HT1080 (cell line): Measurements from ENCODE around the gene PRKCE. TPM values are rescaled to one million over a fixed set of nuclear protein-coding genes. Genes with fewer than 3 reads are reported as not detected.
A peak's percentile ranks its signal among the peaks of the same experiment; 100 is the strongest.

Experiments
- DNase-seq: peaks from one replicate; pipeline ENCODE4 v3.0.0-alpha.2; 2015; ENCODE audit warnings: low read depth
- total RNA-seq: library from RNA; depleted of rRNA; stranded (reverse); fragments of >200 nt; shearing (Covaris generic); gene quantifications from 2 replicates; pipeline ENCODE4 v1.2.3, GENCODE V29; 2014

PRKCE gene
- total RNA-seq, 1 experiment from 2014 or later: 31.7 TPM

DNA sequence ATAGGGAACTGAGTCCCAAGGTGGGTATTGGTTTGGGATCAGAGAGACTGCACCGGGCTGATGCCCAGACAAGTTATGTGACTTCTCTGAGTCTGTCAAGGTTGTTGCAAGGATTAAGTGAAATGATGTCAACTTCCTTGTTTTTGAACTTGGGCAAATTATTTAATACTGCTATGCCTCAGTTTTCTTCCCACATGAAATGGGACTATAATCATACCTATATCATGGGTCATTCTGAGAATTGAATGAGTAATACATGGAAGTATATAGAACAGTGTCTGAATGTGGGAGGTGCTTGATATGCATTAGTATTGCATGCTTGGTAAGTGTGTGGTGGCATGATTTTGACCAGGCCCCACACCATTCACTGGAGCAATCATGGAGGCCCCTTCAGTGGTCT is 99.0 kb downstream of the PRKCE start:
- DNase-seq: no peak

DNA sequence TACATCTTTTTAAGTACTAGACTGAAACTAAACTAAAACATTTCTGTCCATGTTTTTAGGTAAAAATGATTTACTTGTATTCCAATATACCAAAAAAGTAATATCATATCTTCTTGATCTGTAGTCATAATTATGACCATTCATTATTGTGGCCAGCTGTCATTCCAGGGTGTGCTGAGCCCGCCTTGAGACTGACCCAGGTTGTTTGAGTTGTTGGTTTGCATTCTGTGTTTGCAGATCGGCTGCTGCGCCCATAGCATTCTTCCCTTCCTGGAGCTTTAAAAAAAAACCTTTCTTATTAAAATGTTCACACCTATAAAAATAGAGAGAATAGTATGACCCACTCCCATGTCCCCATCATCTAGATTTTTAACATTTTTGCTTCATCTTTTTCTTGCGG is 101.9 kb downstream of the PRKCE start:
- no peak for DNase-seq

DNA sequence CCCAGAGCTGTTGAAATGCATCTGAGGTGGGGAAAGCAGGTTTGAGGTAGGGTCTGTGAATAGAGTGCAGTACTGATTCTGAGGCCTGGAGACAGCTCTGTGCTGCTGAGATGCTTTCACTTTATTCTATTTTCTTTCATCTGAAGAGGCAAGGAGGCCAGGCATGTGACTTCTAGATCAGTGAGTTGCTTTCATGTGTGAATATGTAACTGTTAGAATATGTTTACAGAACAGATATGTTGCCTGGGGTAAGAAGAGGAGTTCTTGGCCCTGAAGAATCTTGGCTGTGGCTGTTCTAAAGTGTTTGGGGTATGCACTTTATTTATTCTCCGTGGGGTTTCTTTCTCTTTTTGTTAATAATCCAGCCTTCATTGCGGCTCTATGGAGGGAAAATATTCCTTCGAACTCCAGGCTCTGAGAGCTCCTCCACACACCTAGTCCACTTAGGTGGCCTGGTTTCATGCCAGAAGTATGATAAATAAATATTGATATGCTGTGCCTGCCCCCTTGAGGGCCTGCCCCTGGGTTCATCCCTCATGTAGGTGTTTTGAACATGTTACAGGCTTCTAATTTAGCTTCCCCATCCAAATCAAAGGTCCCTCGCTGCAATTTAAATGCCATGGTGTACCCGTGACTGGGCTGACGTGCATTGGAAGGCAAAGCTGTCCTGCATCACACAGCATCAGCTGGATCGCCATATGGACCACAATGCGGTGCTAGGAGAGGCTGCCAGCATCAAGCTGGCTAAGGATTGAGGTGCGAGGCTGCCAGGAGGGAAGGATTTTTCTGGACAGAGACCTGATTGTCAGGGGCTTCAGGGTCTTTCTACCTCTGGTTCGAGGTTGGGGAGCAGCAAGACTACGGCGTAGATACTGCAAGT is 102.9 kb downstream of the PRKCE start:
- DNase-seq: no peak

DNA sequence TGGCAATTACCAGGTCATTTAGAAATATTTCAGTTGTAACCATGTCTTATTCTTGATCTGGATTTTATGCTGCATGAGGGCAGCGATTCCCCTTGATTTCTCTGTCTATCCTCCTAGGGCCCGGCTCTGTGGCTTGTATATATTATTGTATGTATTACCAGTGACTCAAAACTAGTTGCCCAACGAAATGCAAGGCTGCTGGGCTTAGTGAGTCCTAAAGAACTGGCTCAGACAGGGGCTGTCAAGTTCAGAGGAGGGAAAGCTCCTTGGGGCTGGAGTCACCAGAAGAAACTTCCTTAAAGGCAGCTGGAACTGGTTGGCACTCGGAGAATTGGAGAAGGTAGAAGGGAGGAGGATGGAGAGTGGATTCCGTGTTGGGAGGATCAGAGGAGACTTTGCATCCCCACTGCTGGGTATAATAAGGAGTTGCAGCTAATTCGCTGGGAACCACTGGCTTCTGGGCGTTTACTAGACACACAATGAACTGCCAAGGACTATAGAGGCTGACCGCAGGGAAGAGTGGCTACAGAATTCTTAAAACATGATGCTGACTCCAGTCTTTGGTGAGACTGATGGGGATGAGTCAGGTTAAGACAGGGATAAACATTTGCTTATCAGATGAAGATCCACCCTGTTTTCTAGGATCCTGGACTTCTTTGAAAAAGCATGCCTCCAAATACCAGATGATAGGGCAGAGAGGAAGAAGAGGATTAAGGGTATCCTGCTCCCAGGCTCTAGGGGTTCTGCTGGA is 104.3 kb downstream of the PRKCE start:
- DNase-seq: peak; percentile 86

DNA sequence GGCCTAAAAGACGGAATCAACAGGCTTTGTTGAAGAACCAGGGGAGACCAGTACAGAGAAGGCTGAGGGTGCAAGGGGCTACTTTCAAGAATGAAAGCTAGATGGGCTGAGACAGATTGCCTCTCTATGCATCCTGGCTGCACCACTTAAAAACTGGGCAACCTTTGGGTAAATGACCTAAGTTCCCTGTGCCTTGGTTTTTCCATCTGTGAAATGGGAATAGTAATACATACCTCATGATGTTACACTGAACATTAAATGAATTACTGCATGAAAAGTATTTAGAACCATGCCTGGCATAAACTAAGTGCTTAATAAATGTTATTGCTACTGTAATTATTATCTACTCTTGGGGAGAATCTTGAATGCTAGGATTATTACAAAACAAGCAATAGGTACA is 106.5 kb downstream of the PRKCE start:
- no peak for DNase-seq

DNA sequence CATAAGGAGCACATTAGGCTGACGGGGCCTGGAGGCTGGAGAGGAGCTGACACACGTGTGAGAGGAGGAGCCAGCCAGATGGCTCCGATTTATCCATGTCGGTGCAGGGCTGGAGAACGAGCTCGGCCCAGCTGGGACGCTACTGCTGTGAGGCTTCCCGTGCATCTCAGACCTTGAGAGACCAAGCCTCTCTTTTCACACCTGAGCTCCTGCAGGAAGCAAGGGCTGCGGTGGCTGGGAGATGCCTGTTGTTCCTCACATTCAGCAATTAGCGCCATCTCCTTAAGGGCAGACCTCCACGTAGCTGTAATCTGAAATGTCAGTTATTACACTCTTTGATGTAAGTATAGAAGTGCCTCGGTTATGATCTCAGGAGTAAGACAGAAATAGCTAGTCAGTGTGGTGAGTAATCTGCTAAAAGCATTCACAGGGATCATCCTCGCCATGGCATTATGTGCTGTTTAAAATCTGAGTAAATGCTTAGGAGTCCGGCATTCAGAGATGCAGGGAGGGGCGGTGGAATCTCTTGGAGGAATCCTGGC is 107.9 kb downstream of the PRKCE start:
- peak; percentile 44 for DNase-seq

DNA sequence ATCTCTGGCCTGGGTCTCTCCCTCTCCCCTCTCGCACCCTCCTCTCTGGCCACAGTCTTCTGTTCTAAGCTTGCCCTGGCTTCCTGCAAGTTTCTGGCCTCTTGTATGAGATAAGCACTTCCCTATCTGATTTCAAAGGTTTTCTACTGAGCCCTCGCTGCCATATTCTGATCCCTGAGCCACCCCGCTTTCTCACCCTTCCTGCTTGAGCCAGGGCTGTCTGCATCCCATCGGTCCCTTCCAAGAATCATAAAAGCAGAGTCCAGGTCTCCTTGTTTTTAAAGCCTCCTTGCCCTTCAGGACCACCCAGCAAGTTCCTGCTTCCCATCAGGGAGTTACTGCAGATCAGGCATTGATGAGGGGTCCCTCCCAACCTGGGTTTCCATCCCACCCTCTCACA is 110.2 kb downstream of the PRKCE start:
- DNase-seq: no peak

DNA sequence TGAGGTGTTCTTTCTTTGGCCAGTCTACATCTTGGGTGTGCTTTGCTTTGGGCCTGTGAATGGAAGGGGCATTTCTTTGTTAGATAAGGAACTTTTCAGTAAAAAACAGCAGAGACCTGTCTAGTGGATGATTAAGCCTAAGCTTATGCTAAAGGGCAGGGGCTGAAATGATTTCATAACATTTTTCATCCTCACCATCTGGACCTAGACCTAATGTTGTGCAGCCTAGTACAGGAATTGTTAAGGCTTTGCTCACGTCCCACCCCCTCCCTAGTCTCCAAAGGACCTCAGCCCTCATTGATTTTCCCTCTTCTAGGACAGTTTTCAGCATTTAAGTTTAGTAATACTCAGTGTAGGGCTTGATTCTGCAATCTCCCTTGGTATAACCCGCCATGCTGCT is 111.8 kb downstream of the PRKCE start:
- DNase-seq: no peak

DNA sequence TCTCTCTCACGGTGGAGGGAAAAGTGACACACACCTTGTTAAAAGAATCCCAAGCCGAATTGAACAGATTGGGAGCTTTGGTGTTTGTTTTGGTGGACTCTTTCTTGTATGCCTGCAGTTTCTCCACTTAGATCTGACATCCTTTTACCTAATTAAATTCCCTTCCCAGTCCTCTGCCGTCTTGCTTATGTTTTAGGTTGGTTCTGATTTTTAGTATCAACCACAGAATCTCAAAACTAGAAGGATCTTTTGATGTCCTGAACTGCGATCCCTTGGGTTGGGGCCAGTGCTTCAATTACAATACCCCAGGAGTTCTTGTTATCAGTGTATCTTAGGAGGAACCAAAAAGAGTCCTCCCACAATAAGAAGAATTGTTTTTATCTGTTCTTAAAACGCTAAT is 112.3 kb downstream of the PRKCE start:
- no peak for DNase-seq

DNA sequence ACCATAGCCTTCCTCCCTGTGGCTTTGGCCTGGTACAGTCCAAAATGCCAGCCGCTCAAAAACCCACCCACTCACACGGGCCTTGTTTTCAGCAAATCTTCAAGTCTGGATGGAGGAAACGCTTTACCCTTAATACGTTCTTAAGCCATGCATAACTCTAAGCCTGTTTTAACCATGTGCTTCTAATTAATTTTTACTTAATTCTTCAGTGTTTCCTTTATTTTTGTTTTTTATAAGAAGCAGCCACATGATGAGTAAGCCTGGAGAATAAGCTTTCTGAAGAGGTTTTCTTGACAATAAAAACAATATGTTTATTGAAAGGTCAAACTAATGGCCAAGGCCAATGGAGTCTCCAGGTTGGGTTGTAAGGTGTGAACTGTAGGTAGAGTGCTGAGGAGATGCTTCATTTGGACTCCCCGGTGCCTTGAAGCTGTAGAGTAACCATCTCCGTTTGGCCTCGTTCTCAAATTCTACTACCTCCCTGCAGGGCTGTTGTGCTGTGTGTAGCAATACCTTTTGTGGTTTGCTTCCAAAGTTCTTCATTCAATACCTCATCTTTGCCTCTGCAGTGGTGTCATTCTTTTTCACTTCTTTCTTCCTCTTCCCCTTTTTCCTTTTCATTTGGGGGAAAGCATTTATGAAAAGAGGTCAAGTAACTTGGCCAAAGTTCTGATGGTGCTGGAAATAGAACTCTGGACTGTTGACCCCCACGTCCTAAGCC is 113.7 kb downstream of the PRKCE start:
- no peak for DNase-seq

DNA sequence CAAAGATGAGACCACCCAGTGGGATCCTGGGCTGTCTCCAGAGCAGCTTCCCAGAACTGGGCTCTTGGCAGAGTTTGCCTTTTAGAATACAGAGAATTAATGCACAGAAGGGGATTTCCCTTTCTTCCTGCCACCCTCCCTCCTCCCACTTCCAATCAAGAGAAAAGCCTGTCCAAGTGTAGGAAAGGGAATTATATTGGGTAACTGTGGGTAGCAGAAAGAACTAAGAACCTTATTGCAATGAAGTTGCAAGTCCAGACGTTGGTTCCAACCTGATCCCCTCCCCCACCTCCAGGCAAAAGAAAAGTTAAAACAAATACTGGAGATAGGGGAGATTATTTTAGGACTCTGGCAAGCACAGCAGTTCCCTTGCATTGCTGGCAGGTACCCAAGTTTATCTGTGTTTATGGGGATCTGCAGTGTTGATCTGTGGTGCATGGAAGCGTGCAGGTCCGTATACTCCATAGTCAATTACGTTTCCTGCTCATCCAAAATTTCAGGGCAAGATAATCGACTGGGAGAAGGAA is 114.3 kb downstream of the PRKCE start:
- DNase-seq: no peak

DNA sequence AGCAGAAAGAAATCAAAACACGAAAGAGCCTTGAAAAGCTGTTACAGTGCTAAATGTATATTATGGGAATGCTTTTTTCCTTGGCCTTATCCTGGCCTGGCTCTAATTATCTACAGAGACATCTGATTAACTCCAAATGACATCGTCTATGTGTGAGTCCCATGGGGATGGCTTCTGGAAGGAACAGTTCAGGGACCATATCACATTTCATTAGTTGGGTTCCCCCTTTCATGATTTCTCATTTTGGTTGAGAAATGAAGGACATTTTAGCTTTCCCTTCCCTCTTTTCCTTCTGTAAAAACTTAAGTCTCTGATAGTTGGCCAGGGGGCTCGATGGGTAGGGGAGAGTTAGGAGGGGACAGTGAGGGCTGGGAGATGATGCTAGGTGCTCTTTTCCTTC is 116.7 kb downstream of the PRKCE start:
- DNase-seq: no peak

DNA sequence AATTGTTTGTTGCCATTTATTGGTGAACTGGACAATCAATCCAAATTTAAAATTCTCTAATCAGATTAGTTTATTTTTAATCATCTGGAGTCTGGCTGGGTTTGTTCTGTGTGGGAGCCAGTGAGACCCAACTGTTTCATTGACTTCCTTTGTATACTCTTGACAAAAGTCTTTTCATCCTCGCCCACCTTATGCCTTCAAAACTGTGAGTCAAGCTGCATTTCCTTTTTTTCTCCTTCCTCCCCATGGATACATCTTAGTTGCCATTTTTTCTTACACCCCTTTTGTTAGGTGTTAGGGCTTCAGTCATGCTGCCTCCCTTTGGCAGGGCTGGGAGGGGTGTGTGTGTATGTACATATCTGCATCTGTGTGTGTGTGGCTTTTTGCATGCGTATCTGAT is 117.6 kb downstream of the PRKCE start:
- no peak for DNase-seq

DNA sequence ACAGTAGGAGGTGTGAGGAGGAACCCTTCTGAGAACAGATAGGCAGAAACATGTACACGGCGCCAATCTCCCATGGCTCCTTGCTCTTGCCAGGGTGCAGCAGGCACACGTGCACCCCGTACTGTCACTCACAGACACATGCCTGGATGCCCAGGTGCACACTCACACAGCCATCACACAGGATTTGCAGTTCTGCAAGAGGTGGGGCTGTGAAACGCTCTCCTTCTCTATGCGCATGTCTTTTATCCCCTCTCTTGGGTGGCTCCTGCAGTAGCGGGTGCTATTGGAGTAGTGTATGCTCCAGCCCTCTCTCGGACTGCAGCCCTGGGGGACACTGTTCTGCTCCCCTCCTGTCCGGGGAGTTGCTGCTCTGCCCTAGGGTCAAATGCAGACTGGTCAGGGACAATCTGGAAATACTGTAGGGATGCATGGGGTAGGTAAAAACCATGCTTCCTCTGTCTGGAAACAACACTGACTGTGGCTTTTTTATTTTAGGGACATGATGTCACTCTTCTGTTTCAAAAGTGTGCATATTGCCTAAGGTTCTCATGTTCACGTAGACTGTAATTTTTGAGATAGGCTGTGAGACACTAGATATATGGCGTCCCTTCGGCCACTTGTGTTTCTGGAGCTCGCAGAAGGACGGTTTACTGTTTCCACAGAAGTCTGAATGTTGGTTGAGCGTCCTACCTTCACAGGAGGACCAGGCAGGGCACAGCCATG is 118.5 kb downstream of the PRKCE start:
- DNase-seq: no peak

DNA sequence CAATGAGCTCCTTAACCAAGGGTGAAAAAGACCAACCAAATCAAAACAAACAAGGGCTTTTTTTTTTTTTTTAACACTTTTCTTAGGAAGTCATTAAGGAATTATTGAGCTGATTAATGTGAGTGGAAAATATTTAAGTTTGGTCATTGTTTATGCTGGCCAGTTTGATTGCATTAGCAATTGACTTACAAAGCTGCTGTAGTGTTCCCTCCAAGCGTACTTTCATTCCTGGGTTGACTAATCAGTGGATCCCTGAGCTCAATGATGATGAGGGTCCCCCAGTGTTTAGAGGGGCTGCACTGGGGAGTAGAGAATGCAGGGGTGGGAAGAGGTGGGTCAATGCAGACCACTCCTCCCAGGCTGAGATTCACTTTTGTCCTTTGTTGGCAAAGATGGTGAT is 119.3 kb downstream of the PRKCE start:
- no peak for DNase-seq

DNA sequence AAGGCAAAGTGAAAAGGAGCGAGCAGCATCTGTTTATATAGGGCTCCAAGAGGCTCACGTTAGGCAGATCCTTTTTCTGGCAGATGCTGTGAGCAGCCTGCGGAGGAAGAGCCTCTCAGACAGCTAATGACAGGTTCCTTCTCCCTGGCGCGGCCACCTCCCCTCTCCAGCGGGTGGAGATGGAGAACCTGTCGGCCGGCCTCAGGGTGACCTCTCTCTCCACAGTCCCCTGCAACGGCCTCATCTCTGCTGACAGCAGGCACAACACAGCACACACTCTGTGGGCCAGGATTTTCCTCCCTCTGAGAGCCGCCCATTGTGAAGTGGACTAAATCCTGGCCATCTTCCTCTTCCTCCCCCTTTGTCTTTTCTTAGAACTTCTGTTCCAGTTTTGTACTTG is 119.8 kb downstream of the PRKCE start:
- no peak for DNase-seq

DNA sequence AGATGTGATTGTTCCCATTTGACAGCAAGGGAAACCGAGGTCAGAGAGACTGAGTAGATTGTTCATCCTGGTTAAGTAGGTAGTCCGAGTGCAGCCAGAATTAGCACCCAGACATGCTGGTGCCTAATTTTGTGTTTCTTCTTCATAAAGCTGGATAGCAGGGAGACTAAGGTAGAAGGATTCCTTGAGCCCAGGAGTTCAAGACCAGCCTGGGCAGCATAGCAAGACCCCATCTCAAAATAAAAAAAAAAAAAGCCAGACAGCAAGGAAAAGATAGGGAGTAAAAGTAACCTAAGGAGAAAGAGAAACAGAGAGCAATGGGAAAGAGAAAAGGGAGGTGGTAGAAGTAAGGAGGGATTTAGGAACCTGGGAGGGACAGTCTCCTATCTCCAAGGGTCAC is 120.6 kb downstream of the PRKCE start:
- DNase-seq: no peak

DNA sequence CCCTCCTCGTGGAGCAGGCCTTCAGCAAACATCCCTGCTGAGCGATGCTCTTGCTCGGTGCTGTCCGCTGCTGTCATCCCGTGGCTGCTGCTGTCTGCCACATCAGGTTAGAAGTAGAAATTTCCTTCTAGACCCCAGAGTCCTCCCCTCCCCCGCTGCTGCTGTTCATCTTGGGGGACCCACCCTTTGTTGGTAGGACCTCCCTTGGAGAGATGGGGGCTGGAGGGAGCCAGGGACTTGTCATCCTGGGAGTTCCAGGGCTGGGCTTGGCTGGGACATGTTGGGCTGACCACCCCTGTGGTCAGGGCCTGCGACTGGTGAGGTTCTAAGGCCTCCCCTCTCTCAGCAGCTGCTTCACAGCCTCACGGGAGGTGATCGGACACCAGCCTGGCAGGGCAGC is 122.4 kb downstream of the PRKCE start:
- no peak for DNase-seq

DNA sequence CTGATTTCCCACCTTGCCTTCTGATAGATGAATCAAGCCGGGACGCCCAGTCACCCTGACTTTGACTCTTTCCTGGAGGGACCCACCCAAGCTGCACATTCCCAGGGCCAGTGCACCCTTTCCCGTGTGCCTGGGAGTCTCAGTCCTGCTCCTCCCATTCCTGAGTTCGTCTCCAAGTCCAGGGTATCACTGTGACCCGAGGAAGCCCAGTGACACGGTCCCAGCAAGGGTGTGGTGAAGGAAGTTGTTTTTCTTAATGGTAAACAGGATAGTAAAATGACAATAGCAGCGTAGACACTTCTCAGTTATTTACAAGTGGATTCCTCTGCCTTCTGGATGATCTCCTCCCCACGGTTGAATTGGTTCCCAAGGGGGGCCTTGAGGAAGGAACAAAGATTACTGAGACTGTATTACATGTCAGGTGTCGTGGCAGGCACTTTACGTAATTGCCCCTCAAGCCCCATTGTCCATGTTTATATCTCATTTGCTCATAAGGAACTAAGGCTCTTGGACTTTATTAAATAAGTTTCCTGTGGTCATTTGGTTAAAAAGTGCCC is 123.3 kb downstream of the PRKCE start:
- no peak for DNase-seq

DNA sequence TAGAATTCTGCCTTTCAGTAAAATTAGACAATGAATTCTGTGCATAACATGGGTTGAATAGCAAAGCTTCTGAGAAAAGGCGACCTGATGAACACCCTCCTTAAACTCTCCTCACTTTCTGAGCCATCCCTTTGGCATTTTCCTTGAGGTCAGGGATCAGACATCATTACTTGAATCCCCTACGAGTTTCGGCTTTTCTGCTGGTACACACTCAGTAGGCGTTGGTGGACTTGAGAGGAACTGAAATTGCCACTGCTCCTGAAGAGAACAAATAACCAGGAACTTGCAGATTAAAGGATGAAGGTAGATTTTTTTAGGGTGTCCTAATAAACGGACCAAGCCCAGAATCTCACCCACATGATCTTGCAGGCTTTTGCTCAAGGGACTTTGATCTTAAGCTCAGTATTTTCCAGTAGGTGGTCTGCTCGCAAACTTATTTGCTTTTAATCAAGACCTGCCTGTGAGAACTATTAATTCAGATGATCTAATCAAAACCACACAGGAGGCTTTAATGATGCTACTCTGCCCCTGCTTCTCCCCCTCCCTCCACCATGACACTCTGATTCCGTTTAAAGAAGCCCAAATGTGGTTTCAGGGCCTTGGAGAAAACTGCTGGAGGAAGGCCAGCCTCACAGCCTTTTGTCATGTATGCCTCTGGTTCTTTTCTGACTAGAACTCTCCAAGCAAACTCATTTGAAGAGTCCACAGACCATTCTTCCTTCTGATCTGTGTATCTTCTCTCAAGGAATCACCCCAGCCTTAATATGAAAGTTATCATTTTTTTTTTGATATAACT is 124.9 kb downstream of the PRKCE start:
- no peak for DNase-seq
